Cortex of kidney (tissue), 1 donor: ENCODE results near the gene SPATA3.

ENCODE experiments used
- DNase-seq: peaks from one replicate; lab custom pipeline; 2025; lab: John Stamatoyannopoulos, UW

The SPATA3 gene

DNA sequence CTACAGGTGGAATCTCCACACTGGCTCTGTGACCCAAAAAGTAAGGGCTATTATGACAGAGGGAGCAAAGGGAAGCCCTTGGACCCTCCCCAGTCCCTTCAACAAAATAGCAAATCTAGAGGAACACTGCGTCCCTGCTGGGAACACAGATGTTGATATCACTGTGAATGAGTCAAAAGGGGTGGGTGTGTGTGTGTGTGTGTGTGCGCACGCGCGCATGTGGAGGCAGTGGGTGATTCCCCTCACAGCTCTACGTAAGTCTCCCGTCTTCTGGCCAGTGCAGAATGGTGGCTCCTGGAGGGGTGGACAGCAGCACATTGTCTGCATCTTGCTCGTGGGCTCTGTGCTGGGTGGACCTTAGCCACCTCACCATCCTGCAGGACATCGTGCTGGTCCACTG, 33.6 kb downstream of the SPATA3 start:
- no peak for DNase-seq

DNA sequence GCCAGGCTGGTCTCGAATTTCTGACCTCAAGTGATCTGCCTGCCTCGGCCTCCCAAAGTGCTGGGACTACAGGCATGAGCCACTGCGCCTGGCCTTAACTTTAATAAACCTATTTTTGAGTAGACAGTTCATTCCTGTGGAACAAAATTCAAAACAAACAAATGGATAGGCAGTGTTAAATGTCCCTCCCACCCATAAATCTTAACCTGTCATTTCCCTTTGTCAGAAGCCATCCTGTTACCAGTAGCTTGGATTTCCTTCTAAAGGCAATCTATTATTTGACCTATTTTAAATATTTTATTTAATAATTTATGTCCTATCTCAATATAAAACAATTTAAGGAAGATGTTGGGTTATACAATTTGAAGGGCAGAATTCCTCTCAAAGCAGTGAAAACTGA, 34.8 kb downstream of the SPATA3 start:
- no peak for DNase-seq

DNA sequence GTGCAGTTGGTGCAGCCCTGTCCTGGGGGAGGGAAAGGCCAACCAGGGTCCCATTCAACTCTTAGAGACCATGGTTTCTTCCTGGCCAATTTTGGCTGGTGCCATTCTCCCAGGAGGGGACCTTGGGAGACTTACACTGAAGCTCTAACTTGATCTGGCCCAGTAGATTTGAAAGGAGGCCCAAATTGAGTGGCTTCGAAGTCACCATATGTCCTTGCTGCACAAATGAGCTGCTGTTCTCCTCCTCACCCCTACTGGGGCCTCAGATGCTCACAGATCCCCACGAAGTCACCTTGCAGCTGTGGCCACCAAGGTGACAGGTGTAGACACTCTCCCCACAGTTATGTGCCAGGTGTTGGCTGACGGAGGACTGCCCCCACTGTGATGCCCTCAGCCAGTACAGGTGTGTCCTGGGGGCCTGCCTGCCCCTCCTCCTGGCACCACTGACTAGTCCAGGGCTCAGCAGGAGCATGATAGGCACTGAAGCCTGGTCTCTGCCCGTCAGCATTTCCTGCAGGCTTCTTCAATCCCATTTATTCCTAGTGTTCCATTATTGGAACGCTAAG, 36.7 kb downstream of the SPATA3 start:
- no peak for DNase-seq

DNA sequence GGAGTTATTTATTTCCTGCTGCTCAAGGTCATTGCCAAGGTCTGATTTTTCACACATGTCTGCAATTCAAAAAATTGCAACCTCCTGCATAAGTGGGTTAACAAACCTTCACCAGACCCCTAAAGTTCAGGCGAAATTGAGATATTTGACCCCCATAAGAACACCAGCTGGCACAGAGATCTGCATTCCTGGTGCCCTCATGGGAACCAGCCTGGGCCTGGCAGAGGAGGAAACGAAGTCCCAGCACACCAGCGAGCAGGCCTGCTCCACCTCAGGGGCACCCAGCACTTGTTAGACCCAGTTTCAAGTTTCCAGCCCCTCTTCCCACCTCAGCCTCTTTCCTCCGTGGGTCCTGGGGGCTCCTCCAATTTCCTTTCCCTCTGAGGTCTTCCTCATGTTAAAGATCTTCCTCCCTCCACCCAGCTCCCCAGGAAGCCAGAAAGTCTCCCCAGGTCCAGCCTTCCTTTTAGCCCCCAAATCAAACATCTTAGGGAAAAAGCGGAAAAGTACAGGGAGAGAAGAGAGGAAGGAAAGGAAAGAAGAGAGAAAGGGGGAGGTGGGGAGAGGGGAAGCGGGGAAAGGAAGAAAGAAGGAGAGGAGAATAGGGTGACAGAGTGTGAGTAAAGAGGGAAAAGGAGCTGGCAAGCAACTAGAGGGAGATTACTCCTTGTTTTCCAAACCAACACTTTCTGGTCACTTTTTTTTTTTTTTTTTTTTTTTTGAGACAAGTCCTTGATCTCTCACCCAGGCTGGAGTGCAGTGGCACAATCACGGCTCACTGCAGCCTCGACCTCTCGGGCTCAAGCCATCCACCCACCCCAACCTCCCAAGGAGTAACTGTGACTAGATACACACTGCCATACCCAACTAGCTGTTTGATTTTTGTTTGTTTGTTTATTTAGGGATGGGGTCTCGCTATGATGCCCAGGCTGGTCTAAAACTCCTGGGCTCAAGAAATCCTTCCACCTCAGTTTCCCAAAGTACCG, 37.5 kb downstream of the SPATA3 start:
- no peak for DNase-seq

DNA sequence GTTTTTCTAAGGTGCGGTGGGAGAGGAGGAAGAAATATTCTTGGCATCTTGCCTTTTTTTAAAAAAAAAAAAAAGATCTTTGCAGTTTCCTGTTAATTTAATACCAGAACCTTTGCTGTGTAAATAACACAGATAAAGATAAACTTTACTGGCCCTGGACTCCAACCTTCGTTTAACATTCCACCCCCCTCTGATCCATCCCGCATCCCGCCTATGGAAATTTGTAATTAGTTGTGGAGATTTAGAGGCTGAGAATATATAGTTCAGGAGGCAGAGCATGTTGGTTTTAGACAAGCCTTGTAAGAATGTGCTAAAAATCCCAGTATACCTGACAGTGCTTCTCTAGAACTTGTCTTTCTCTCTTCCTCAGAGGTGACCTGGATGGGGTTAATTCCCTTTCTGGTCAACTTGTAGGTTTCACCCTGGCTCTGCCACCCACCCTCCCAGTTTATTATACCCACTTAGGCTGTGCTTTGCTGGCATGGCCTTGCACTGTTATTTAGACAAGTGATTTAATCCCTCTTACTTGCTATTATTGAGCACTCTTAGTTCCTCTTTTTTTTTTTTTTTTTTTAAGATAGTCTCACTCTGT, 38.5 kb downstream of the SPATA3 start:
- no peak for DNase-seq

DNA sequence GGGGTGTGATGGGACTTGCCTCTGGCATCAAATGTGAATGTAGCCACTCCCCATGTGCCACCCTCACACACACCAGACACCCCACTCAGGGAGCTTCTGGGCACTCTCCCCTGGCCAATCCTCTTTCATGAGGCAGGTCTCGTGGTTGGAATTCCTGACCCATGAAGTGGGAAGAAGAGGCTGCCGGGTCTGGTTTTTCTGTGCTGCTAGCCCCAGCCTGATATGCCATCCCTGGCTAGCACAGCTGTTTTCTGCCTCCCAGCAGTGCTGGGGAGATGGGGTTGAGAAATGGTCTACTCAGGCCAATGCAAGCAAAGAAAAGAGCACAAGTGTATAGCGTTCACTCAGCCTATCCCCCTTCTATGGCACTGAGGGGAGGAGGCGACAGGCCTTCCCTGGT, 40.2 kb downstream of the SPATA3 start:
- DNase-seq, result no peak

DNA sequence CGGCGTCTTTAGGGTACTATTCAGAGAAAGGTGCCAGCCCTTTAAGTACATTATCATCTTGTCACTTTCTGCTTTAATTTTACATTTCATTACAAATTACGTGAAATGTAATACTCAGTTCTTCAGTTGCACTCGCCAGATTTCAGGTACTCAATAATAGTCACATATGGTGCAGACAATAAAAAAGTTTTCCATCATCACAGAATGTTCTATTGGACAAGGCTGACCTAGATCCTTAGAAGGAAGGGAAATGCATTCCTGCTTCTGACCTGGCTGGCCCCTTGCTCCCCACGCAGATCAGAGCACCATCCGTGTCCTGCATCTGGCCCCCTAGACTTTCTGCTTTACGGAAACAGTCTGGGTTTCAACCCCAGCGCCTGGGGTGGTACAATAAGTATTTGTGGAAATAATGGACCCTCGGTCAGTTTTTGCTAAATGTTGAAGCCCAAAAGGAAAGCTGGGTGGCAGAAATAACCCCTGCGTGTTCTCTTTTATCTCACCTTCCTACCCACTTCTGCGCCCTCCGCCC, 40.7 kb downstream of the SPATA3 start:
- DNase-seq, result no peak

DNA sequence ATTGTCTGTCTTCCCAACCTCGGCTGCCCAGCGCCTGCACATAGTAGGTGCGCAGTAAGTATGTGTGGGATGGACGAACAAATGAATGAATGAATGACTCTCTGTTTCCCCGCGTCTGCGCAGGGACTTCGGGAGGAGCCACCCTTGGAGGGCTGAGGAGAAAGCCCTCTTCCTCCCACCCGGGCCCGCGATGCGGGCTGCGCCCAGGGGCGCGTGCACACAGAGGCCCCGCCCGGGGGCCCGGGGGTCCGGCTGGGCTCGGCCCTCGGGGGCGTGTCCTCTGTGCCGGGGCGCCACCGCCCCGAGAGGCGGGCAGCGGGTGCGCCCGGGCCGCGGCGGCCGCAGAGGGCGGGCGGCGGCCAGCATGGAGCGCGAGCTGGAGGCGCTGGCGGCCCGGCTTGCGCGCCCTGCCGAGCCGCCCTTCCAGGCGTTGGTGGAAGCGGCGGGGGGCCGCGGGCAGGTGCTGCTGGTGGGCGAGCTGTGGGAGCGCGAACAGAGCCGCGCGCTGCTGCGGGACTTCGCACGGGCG, 41.3 kb downstream of the SPATA3 start, which contains the start of gene C2orf72:
Gene C2orf72, plus strand, starts transcription at position 322 of the 529 bp plus-strand sequence. Its CDS starts 43 bp downstream, at position 365.
- no peak for DNase-seq

DNA sequence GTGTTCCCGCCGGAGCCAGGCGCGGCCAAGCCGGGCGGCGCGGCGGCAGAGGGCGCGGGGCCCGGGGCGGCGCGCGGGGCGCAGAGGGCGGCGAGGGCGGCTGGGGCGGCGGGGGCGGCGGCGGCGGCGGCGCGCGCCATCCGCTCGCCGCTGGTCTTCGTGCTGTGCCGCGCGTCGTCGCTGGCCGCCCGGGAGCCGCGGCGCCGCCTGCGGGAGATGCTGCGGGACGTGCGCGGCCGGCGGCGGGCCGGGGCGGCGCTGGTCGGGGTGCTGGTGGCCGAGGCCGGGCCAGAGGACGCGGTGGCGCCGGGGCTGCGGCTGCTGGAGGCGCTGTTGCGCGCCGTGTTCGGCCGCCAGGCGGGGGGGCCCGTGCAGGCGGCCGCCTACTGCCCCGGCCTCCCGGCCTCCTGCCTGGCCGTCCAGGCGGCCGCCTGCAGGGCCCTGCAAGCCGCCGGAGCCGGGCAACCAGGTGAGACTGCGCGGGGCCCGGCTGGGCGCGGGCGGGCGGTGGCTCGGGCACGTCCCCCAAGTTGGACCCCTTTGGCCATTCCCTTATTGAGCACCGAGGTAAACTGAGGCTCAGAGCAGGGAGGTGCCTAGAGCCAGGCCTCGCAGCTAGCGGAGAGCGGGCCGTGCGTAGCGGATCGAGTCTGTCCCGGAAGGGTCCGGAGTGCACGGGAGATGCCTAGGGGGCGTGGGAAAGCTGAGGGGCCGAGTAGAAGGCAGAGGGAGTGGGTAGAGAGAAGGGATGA, 42.0 kb downstream of the SPATA3 start:
- no peak for DNase-seq

DNA sequence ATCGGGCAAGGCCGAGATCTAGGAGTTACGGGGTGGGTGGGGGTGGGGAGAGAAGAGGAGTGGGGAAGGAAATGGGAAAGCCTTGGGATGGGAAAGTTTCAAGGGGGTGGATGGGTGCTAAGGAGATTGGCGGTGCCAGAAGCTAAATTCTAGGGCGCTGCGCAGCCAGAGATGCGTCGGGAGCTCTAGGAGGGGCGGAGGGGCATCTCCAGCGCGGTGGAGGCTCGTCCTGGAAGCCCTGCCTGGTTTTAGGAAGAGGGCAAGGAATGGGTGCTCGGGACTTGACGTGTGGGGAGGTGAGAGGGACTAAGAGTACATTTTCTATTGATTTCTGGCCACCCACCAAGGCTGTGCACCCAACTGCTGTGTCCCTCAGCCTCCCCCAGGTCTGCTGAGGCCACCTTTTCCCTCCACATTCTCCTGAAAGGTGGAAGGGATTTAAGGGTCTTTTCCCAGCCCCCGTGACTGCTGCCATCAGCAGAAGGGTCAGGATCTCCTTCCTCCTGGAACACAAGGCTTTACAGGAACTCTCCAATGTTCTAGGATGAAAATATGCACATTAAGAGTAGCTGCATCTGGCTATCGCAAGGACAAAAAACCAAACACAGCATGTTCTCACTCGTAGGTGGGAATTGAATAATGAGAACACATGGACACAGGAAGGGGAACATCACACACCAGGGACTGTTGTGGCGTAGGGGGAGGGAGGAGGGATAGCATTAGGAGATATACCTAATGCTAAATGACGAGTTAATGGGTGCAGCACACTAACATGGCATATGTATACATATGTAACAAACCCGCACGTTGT, 42.8 kb downstream of the SPATA3 start:
- DNase-seq, result no peak

DNA sequence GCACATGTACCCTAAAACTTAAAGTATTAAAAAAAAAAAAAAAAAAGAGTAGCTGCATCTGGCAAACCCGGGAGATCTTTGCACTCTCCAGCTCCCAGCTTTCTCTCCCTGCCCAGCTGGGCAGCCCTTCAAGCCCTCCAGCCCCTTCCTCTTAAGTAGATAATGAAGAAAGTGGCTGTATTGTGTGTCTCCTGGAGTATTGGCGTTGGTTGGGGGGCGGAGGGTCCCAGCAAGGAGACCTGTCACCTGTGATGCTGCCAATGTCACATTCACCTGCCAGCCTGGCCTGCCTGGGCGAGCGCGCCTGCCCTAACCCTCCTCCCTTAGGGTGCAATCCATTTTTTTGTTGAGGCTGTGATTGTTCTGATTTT, 43.4 kb downstream of the SPATA3 start:
- no peak for DNase-seq

DNA sequence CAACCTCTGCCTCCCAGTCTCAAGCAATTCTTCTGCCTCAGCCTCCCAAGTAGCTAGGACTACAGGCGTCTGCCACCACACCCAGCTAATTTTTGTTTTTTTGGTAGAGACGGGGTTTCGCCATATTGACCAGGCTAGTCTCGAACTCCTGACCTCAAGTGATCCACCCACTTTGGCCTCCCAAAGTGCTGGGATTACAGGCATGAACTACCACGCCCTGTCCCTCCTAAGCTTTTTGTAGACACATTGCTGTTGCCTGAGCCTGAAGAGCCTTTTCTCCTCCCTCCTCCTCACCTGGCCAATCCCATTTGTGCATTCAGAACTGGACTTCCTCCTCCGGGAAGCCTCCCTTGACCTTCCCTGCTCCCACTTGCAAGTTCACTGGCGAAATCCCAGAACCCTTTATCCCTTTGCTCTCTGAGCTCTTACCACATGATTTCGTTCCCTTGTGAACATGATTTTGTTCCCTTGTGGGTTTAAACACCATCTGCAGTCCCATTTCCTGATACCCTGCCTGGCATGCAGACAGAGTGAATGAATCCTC, 44.0 kb downstream of the SPATA3 start:
- DNase-seq, result no peak

DNA sequence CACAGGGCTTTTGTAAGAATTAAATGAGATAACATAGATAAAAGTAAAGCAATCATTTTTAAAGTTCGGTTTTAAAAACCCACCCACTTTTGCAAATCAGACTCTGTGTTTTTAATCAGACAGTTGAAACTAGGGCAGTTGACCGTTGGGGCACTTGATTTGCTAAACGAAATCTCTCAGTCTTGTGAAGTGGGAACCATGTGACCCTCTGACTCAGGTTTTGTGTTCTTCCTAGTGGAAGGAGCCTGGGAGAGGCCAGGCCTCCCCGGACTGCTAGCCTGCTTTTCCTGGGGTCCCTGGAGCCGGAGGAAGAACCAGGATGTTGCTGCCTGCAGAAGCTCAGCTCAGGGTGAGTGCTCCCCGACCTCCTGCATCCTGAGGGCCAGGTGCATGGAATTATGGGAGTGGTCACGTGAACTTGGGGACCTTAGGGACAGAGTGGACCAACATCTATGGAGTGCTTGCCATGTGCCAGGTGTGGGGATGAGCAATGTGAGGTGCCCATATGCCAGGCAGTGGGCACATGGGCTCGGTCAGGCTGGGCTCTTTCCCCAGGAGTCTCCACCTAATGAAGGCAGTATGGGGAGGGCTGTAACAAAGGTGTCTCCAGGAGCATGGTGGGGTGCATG, 45.3 kb downstream of the SPATA3 start:
- no peak for DNase-seq

DNA sequence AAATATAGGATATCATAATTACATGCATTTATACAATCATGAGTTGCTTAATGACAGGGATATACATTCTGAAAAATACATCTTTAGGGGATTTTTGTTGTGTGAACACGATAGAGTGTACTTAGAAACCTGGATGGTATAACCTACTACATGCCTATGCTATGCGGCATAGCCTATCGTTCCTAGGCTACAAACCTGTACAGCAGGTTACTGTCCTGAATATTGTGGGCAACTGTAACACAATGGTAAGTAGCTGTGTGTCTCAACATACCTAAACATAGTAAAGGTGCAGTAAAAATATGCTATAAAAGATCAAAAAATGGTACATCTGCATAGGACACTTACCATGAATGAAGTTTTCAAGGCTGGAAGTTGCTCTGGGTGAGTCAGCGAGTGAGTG, 47.9 kb downstream of the SPATA3 start:
- DNase-seq, result no peak

DNA sequence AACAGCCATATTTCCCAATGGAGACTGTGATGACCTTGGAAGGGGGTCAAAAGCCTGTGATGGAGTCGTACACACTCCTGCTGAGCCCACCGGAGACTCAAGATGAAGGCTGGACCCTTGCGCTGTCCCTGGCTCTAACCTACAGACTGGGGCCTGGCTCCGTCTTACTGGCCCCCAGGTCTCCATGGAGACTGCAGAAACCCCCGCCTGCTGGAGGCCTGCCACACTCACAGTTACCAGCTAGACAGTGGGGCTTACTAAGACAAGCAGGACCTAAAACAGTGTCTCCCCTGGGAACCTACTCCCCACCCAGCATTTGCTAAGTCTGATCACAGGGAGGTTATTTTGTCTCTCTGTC, 51.0 kb downstream of the SPATA3 start:
- DNase-seq, result no peak

DNA sequence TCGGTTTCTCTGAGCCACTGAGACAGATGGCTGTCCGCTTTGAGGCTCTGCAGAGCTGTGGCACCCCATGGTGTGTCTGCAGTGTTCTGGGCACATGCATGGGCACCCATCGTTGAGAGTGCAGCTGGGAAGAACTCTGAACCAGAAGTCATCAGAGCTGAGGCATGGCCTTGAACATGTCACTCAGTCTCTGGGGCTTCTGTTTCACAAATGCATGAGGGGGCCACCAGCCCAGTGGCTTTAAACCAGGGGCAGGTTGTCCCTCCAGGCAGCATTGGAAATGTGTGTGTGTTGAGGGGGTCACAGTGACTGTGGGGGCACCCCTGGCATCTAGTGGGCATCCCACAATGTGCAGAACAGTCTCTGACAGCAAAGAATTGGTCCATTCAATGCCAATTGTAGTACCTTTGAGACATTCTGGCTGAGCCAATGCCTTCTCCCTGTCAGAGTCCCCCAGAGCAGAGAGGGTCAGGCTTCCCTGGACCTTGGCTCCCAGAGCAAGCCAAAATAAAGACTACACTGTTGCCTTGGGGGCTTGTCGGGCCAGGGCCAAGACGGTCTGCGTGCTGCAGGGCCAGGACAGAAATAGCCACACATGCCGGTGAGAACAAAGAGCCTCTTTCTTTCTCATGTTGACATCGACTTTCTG, 51.5 kb downstream of the SPATA3 start:
- DNase-seq, result no peak

DNA sequence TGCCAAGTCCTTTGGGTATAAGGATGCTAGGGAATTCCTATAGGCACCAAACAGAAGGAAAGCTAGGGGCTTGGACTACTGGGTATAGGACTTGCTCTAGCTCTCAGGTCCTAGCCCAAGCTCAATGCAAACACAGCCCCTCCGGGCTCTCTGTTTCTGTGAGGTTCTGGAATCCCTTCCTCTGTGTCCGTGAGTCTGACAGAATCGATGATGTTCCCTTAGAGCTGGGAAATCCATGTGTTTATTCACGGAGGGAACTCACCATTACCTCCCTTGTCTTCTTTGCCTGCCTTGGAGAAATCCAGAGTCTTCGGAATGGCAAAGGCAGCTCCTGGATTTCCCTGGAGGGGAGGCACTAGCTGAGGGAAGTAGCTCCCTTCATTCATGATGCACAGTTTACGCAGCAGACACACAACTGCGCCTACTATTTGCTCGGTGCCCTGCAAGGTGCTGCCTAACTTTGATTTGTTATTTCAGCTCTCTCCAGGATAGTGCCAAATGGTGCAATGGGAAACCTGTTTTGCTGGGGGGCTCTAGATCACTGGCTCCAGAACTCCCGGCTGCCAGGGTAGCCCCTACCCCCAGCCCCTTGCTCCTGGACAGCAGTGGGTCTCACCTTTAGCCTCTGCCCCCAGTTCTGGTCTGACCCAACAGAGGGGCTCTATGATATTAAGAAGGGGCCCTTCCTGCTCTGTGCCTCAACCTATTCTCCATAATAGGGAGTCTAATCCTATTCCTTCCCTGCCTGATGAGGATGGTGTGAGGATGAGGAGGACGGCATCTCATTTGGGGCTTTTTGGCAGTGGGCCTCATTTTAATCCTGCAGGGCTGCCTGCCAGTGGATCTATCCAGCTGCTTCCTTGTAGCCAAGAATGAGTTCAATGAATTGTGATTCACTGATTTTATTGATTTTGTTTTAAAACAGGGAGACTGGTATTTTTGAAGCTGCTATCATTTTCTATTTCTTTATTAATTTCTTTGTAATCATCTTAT, 52.3 kb downstream of the SPATA3 start:
- no peak for DNase-seq

DNA sequence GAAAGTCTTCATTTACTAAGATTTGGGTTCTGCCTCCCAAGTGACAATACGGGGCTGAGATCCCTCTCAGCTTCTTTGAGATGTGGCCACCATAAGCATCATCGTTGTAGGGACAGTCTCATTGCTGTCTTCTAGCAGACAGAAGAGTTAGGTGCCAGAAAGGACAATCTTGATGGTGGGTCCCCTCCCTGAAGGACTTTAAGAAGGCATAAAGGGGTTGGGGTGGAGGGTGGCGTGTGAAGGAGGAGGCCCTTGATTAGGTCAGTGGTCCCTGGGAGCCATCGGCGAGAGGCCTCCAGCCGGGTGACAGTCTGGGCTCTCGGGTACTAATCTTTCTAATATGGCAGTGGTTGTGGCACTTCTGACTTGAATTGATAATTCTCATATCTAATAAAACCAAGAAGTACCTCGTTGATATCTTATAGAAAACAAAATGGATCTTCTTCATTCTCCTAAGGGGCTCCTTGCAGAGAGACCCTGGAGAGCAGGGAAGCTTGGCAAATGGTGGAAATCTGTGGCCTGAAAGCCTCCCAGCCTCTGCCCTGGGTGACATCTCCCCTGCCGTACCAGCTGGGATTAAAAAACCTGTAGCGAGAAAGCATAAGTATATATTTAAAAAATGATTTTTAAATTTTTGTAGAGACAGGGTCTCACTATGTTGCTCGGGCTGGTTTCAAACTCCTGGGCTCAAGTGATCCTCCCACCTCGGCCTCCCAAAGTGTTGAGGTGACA, 53.5 kb downstream of the SPATA3 start:
- DNase-seq, result no peak
